ENCODE measurements around the gene RBM47. TPM values are rescaled to one million over a fixed set of nuclear protein-coding genes. Genes with fewer than 3 reads are reported as not detected.

The RBM47 gene
- total RNA-seq, 1 experiment from 2014 or later: 70.3 TPM

DNA sequence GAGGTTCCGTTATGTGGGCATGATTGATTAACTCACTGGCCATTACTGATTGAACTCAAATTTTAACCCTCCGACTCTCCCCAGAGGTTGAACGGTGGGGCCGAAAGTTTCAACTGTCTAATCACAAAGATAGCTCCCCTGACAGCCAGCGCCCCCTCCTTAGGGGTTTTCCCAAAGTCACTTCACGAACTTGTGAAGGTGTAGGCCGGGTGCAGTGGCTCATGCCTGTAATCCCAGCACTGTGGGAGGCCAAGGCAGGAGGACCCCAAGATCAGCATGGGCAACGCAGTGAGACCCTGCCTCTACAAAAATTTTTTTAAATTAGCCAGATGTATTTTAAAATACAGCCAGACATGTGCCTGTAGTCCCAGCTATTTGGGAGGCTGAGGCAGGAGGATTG lies 39.8 kb upstream of the RBM47 start:
- Histone ChIP-seq H2BK5ac (ENCODE audit: insufficient read length, low read length) (no peak overlapping the region), H3K18ac (ENCODE audit: insufficient read length, low read depth, low read length) (no peak overlapping the region), H3K23ac (ENCODE audit: insufficient read length, low read depth, low read length) (no peak overlapping the region), H2BK12ac (ENCODE audit: insufficient read length, low read depth, low read length) (no peak overlapping the region), H3K56ac (ENCODE audit: insufficient read length, low read depth, low read length) (no peak overlapping the region), H4K8ac (replicated peaks; ENCODE audit: insufficient read length, low read depth, low read length) (no peak overlapping the region), H2BK120ac (ENCODE audit: low read depth, low read length, poor library complexity, severe bottlenecking) (no peak overlapping the region), H3K23me2 (ENCODE audit: insufficient read length, low read depth, low read length, poor library complexity, severe bottlenecking) (no peaks in the 10 kb centered on the region), H3K4ac (ENCODE audit: low read depth, low read length) (no peak overlapping the region), H2BK20ac (ENCODE audit: low read depth, low read length, poor library complexity, severe bottlenecking) (no peak overlapping the region), H3K27me3 (ENCODE audit: insufficient read depth, low read length) (no peaks in the 10 kb centered on the region), H2AFZ (ENCODE audit: low read length) (no peak overlapping the region), H4K20me1 (ENCODE audit: control insufficient read depth, insufficient read depth, insufficient read length) (no peaks in the 10 kb centered on the region), H4K91ac (ENCODE audit: insufficient read length, low read depth, low read length) (no peak overlapping the region), H3K4me2 (ENCODE audit: insufficient read depth, insufficient read length, low read length) (no peak overlapping the region), H2BK15ac (ENCODE audit: low read depth, low read length) (no peak overlapping the region), H4K5ac (ENCODE audit: insufficient read length, low read depth, low read length) (no peak overlapping the region), H3K4me1 (ENCODE audit: insufficient read depth, low read length) (no peaks in the 10 kb centered on the region; the same call in 1 of the 2 replicates), H3K27ac (ENCODE audit: insufficient read length, low read depth, low read length) (no peak overlapping the region), H3K14ac (ENCODE audit: insufficient read depth, low read length) (no peak overlapping the region), H3K9ac (ENCODE audit: extremely low read depth, insufficient read length, low read length) (no peak overlapping the region), H3K79me2 (ENCODE audit: insufficient read depth, low read length) (no peaks in the 10 kb centered on the region), H3K79me1 (ENCODE audit: insufficient read depth, low read depth, low read length, poor library complexity, severe bottlenecking) (no peaks in the 10 kb centered on the region), H3T11ph (ENCODE audit: low read length) (no peak overlapping the region), H2AK5ac (ENCODE audit: insufficient read length, low read length) (no peak overlapping the region), H3K9me3 (ENCODE audit: control insufficient read depth, low read depth, low read length) (no peaks in the 10 kb centered on the region)
- WGBS (ENCODE audit: extremely low coverage, insufficient read length, low lambda C conversion rate): no CpG with 5 or more reads among the region's 8 CpGs
- H3K27ac Mint-ChIP-seq: no peak overlapping the region
- H3K4me3 Mint-ChIP-seq: no peak overlapping the region
- TF ChIP-seq, protein P1, sequence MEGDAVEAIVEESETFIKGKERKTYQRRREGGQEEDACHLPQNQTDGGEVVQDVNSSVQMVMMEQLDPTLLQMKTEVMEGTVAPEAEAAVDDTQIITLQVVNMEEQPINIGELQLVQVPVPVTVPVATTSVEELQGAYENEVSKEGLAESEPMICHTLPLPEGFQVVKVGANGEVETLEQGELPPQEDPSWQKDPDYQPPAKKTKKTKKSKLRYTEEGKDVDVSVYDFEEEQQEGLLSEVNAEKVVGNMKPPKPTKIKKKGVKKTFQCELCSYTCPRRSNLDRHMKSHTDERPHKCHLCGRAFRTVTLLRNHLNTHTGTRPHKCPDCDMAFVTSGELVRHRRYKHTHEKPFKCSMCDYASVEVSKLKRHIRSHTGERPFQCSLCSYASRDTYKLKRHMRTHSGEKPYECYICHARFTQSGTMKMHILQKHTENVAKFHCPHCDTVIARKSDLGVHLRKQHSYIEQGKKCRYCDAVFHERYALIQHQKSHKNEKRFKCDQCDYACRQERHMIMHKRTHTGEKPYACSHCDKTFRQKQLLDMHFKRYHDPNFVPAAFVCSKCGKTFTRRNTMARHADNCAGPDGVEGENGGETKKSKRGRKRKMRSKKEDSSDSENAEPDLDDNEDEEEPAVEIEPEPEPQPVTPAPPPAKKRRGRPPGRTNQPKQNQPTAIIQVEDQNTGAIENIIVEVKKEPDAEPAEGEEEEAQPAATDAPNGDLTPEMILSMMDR (conservative IDR thresholded peaks at IDR 0.05): no peak
- H3K36me3 Mint-ChIP-seq (ENCODE audit: insufficient read depth in 1 of 3, low read depth in 3 of 3): no peaks in the 10 kb centered on the region
- H3K4me1 Mint-ChIP-seq: peaks cover 14 to 22% of the 10 kb centered on the region in 2 experiments
- no peaks in the 10 kb centered on the region for H3K9me3 Mint-ChIP-seq
- DNase-seq: no peak
- H3K27me3 Mint-ChIP-seq (ENCODE audit: low read depth): no peaks in the 10 kb centered on the region

Measured in H9 (cell line).